ENCODE data around the gene SBF1. TPM values are rescaled to one million over a fixed set of nuclear protein-coding genes. Genes with fewer than 3 reads are reported as not detected.

Gene SBF1
- total RNA-seq, 4 donors from 2014 or later, result 80.0 to 227 (median 128) TPM

DNA sequence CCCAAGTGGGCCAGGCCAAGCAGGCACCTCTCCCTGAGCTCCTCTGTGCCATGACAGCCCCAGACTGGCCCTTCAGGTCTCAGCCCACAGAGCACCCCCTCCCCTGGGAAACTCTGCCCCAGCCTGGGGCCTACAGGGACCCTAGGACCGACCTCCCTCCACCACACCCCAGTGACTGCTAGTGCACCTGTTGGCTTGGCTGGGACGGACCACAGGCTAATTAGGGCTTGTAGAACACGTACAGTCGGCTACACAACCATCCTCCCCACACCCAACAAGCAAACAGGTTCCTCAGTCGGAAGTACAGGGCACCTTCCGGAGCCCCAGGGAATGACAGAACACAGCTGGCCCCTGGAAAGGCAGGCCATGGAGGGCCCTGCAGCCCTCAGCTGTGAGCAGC, 4.3 kb downstream of the SBF1 start:
- WGBS, 2 donors, result 70 to 76% methylated on average over 3 to 6 of the region's 6 CpGs
- intact Hi-C loops (cut with DNase I), result no loop called here
- Histone ChIP-seq H3K9me3 (no peaks in the 10 kb centered on the region), H3K27me3 (no peaks in the 10 kb centered on the region), H3K4me1 (peaks cover 46 to 54% of the 10 kb centered on the region in 2 donors), H3K36me3 (peaks cover 20 to 24% of the 10 kb centered on the region in 2 donors), H3K4me3 (replicated peaks in 1 of 3) (no peak overlapping the region), H3K27ac (peak overlapping the region; percentile 18 to 71 (median 60))
- DNase-seq, result no peak
- TF ChIP-seq, protein P1, sequence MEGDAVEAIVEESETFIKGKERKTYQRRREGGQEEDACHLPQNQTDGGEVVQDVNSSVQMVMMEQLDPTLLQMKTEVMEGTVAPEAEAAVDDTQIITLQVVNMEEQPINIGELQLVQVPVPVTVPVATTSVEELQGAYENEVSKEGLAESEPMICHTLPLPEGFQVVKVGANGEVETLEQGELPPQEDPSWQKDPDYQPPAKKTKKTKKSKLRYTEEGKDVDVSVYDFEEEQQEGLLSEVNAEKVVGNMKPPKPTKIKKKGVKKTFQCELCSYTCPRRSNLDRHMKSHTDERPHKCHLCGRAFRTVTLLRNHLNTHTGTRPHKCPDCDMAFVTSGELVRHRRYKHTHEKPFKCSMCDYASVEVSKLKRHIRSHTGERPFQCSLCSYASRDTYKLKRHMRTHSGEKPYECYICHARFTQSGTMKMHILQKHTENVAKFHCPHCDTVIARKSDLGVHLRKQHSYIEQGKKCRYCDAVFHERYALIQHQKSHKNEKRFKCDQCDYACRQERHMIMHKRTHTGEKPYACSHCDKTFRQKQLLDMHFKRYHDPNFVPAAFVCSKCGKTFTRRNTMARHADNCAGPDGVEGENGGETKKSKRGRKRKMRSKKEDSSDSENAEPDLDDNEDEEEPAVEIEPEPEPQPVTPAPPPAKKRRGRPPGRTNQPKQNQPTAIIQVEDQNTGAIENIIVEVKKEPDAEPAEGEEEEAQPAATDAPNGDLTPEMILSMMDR (IDR thresholded peaks at IDR 0.05), result no peak
- no peak for TF ChIP-seq POLR2A (IDR thresholded peaks at IDR 0.05)

DNA sequence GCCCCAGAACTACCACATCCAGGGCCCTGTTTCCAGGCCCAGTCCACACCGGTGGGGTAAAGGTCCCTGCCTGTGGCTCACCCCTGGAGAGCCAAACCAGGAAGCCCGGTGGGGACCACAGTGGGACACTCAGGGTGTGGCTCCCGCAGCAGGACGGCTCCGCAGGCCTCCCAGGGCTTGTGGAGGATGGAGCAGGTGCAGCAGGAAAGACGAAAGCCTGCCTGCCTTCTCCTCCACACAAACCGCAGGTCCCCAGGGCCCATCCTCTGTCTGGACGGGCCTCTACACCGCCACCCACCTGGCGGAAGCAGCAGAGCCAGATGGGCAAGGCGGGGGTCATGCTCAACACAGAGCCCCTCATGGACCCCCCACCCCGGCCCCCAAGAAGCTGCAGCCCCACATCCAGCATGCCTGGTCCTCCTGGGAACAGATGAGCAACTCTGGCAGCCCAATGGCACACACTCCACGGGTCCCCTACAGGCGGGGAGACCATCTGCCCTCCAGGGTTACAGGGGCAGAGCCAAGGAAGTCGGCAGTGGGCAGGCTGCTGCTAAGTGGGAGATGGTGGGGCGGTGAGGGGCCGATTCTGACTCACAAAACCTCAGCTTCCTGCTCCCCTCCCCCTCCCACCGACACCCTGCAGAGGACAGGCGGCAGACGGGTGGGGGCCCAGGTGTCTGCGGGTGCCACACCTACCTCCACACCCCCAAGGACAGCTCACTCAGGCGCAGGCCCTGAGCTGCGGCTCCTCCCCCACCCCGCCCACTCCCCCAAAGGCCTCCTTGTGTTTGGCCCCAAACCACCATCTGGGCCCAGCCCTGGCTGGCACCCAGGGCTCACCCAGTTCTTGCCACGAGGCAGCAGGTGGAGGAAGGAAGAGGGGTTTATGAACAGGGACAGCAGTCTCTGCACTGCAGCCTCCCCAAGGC, 5.2 kb downstream of the SBF1 start:
- no peaks in the 10 kb centered on the region for H3K9me3 ChIP-seq
- TF ChIP-seq, protein P1 (IDR thresholded peaks at IDR 0.05), result no peak
- no peak for TF ChIP-seq POLR2A (IDR thresholded peaks at IDR 0.05)
- peak overlapping the region in 2 of 3 donors; percentile 60 to 71 for H3K27ac ChIP-seq
- intact Hi-C loops (cut with DNase I), result no loop called here
- no peak overlapping the region for H3K4me3 ChIP-seq (replicated peaks in 1 of 3)
- peaks cover 43 to 49% of the 10 kb centered on the region in 2 donors for H3K4me1 ChIP-seq
- peaks cover 29 to 33% of the 10 kb centered on the region in 2 donors for H3K36me3 ChIP-seq
- DNase-seq, result peak; percentile 74 to 82
- WGBS, 2 donors, result 48 to 71% methylated on average over 13 to 14 of the region's 25 CpGs
- no peaks in the 10 kb centered on the region for H3K27me3 ChIP-seq

DNA sequence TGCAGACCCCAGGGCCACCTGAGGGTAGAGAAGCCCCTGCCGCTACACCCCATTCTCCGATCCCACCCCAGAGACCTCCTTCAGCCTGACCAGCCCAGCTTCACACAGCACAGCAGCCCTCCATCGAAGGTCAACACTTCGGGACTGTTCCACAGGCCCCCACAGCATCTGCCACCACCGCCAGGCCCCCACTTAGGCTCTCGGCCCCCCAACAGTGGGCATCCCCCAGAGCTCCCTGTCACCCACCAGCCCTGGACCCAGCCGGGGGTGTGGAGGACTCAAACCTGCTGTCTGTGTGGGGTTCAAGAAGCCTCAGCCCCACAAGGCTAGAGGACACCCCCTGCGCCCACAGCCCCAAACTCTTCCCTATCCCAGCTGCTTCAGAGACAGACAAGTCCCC, 6.2 kb downstream of the SBF1 start:
- no peak for DNase-seq
- H3K27ac ChIP-seq, result no peak overlapping the region
- H3K36me3 ChIP-seq, result peaks cover 39 to 43% of the 10 kb centered on the region in 2 donors
- H3K27me3 ChIP-seq, result no peaks in the 10 kb centered on the region
- TF ChIP-seq, protein P1 (IDR thresholded peaks at IDR 0.05), result no peak
- no peak for TF ChIP-seq POLR2A (IDR thresholded peaks at IDR 0.05)
- intact Hi-C loops (cut with DNase I), result no loop called here
- no peak overlapping the region for H3K4me3 ChIP-seq (replicated peaks in 1 of 3)
- WGBS, 2 donors, result 77 to 89% methylated on average over 5 to 6 of the region's 8 CpGs
- peaks cover 38 to 45% of the 10 kb centered on the region in 2 donors for H3K4me1 ChIP-seq
- no peaks in the 10 kb centered on the region for H3K9me3 ChIP-seq

GRCh38 chr22:50467773-50468440, 6.9 kb downstream of the SBF1 start:
- WGBS, 2 donors, result 85 to 94% methylated on average over 11 to 21 of the region's 22 CpGs
- Histone ChIP-seq H3K27me3 (no peaks in the 10 kb centered on the region), H3K4me3 (replicated peaks in 1 of 3) (no peak overlapping the region), H3K4me1 (peaks cover 31 to 38% of the 10 kb centered on the region in 2 donors), H3K27ac (no peak overlapping the region), H3K9me3 (no peaks in the 10 kb centered on the region), H3K36me3 (peaks cover 46 to 50% of the 10 kb centered on the region in 2 donors)
- intact Hi-C loops (cut with DNase I), result no loop called here
- no peak for DNase-seq
- TF ChIP-seq POLR2A (IDR thresholded peaks at IDR 0.05), result no peak
- TF ChIP-seq, protein P1 (IDR thresholded peaks at IDR 0.05), result no peak
